Upper lobe of right lung (tissue), 1 donor: ENCODE results near the gene WWP2. TPM values are rescaled to one million over a fixed set of nuclear protein-coding genes. Genes with fewer than 3 reads are reported as not detected.
A peak's percentile ranks its signal among the peaks of the same experiment; 100 is the strongest.
"Not testable (repeated sequence)": the region's sequence is repeated elsewhere in the genome, so short reads cannot be mapped to it uniquely, and the experiment has no call there.

Experiments
- ATAC-seq: fragments of 200-7000 bp; cut with Tn5 transposase; one replicate; pipeline ENCODE4 v1.9.1; 2020; ENCODE audit warnings: mild to moderate bottlenecking, moderate library complexity
- DNase-seq: peaks from one replicate; pipeline ENCODE4 v3.0.0-alpha.2; 2020
- H3K27ac ChIP-seq: fragments of 200-600 bp; one replicate; pipeline ENCODE4 v1.8.0; 2022
- H3K27me3 ChIP-seq: fragments of 200-600 bp; one replicate; pipeline ENCODE4 v1.8.0; 2022; ENCODE audit warnings: mild to moderate bottlenecking
- H3K36me3 ChIP-seq: fragments of 200-600 bp; one replicate; pipeline ENCODE4 v1.8.0; 2022
- H3K4me1 ChIP-seq: fragments of 200-600 bp; one replicate; pipeline ENCODE4 v1.8.0; 2022
- H3K4me3 ChIP-seq: fragments of 200-600 bp; one replicate; pipeline ENCODE4 v1.8.0; 2022; ENCODE audit warnings: mild to moderate bottlenecking
- H3K9me3 ChIP-seq: fragments of 200-600 bp; one replicate; pipeline ENCODE4 v1.8.0; 2022
- intact Hi-C: fragments of 100-400 bp; cut with DNase I; formaldehyde crosslinking; loops from one replicate; pipeline ENCODE4 v1.11.0; 2022
- total RNA-seq: library from RNA; stranded (reverse); fragmentation: NEBNext Ultra II Directional; extraction: Animal tissue kit (Norgen Biotek cat#: 25700); gene quantifications from one replicate; pipeline ENCODE4 v1.2.1, GENCODE V29; 2021
- TF ChIP-seq, protein P1 (sequence below): fragments of 200-600 bp; IDR thresholded peaks from one replicate; pipeline ENCODE4 v1.8.0; 2022; ENCODE audit warnings: antibody characterized with exemption
- donor health status: DM: no; HTN: yes; CAD: no; lungs with severe emphysema.

The WWP2 gene
- total RNA-seq, 1 donor from 2014 or later, result 71.9 TPM

DNA sequence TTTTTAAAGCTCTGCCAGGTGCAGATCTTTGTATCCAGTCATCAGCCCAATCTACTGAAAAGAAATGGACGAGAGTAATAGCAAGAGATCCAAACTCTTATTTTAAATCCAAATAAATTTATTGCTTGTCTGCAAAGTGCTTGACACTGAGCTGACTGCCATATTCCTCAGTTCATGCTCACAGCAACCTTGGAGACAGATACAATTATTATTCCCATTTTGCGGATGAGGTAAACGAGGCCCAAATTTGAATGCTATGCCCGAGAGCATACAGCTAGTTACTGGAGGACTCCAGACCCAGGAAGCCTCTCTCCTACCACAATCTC is 8.0 kb upstream of the WWP2 start:
- Histone ChIP-seq H3K4me3 (peak overlapping the region; percentile 97), H3K27ac (peak overlapping the region; percentile 85), H3K4me1 (peaks cover 18% of the 10 kb centered on the region), H3K36me3 (peaks cover 33% of the 10 kb centered on the region), H3K27me3 (no peaks in the 10 kb centered on the region), H3K9me3 (no peaks in the 10 kb centered on the region)
- ATAC-seq, result no peak
- intact Hi-C loops, result loop anchor here (5.0 kb wide), 1 partner anchor 42 kb away; no protein-coding TSS in a partner anchor
- DNase-seq, result no peak
- TF ChIP-seq, protein P1, sequence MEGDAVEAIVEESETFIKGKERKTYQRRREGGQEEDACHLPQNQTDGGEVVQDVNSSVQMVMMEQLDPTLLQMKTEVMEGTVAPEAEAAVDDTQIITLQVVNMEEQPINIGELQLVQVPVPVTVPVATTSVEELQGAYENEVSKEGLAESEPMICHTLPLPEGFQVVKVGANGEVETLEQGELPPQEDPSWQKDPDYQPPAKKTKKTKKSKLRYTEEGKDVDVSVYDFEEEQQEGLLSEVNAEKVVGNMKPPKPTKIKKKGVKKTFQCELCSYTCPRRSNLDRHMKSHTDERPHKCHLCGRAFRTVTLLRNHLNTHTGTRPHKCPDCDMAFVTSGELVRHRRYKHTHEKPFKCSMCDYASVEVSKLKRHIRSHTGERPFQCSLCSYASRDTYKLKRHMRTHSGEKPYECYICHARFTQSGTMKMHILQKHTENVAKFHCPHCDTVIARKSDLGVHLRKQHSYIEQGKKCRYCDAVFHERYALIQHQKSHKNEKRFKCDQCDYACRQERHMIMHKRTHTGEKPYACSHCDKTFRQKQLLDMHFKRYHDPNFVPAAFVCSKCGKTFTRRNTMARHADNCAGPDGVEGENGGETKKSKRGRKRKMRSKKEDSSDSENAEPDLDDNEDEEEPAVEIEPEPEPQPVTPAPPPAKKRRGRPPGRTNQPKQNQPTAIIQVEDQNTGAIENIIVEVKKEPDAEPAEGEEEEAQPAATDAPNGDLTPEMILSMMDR, result no peak

DNA sequence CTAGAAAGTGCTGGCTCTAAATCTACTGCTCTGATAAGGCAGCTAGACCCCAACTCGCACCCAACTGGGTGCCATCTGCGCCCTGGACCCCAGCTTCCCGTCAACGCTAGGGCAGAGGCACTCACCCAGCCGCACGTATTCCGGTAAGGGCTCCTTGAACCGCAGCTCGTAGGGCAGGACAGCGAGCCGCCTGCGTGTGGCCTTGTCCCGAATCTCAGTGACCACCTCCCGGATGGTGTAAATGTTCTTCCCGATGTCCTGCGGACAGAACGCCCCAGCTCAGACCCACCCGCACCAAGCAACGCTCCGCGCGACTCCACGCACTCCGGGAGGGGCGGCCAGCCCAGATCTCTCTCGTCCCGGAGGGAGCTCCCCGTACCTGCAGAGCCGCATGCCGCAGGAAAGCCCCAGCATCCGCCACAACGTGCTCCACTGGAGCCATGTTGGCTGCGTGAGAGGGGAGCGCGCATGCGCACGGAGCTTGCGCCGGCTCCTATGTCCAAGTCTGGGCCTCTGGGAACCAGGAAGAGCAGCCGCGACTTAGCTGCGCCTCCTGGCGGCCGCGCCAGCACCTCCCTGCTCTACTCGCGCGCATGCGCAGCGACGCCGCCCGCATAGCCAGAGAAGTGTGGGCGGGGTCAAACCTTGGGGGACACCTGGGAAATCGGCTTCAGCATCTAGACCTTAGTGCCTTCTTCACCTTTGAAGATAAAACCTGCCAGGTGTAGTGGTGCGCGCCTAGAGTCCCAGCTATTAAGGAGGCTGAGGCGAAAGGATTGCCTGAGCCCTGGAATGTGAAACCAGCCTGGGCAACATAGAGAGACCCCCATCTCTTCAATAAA is 7.4 kb upstream of the WWP2 start, which contains the start of gene NOB1:
Gene NOB1 (minus strand): TSS at position 458 of the 842 bp plus-strand sequence. CDS start 16 bp downstream, at position 442.
- intact Hi-C loops, result loop anchor here (5.0 kb wide), 1 partner anchor 42 kb away; no protein-coding TSS in a partner anchor
- TF ChIP-seq, protein P1, result peak; percentile 97
- H3K27me3 ChIP-seq, result no peaks in the 10 kb centered on the region
- peak within 1 kb of the TSS; percentile 85 for H3K27ac ChIP-seq
- peak within 1 kb of the TSS; percentile 97 for H3K4me3 ChIP-seq
- peak; percentile 99 for ATAC-seq
- H3K36me3 ChIP-seq, result peaks cover 27% of the 10 kb centered on the region
- peaks cover 18% of the 10 kb centered on the region for H3K4me1 ChIP-seq
- DNase-seq, result peak; percentile 99
- H3K9me3 ChIP-seq, result no peaks in the 10 kb centered on the region

DNA sequence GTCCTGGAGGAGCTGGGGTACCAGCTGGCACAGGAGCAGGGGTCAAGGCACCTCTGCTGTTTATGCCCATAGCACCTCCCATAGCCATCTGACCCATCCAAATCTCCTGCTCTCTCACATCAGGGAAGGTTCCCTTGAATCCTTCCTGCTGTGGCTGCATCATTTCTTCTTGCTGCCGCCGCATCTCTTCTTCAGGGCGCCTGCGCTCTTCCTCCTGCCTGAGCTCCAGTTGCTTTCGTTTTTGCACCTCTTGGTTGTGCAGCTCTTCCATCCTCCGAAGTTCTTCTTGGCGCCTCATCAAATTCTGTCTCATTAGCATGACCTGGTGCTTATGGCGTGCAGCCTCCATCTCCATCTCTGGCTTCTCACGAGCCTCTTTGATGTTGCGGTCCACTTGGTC is 5.4 kb upstream of the WWP2 start:
- DNase-seq (no peak), ATAC-seq (no peak)
- intact Hi-C loops, result no loop called here
- TF ChIP-seq, protein P1, result no peak
- Histone ChIP-seq H3K27ac (no peak overlapping the region), H3K4me1 (peaks cover 22% of the 10 kb centered on the region), H3K27me3 (no peaks in the 10 kb centered on the region), H3K4me3 (no peak overlapping the region), H3K36me3 (peaks cover 9% of the 10 kb centered on the region), H3K9me3 (no peaks in the 10 kb centered on the region)

DNA sequence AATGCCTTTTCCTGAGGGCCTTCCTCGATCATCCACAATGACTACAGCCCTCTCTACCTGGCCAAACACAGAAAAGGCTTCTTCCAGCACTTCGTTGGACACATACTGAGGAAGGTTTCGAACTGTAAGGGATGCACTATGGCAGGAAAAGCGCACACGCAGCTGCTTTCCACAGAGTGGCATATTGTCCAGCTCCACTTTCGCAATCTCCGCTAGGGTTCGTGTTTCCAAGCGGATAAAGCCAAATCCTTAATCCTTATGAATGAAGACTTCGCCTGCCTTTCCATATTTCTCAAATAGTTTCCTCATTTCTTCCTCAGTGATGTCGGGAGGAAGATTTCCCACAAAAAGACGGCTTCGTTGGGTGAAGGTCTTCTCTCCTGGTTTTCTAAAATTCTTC is 4.8 kb upstream of the WWP2 start:
- DNase-seq, ATAC-seq, H3K27ac ChIP-seq, H3K36me3 ChIP-seq, intact Hi-C loops, H3K27me3 ChIP-seq, H3K9me3 ChIP-seq, H3K4me3 ChIP-seq: not testable (repeated sequence)
- peaks cover 24% of the 10 kb centered on the region for H3K4me1 ChIP-seq

DNA sequence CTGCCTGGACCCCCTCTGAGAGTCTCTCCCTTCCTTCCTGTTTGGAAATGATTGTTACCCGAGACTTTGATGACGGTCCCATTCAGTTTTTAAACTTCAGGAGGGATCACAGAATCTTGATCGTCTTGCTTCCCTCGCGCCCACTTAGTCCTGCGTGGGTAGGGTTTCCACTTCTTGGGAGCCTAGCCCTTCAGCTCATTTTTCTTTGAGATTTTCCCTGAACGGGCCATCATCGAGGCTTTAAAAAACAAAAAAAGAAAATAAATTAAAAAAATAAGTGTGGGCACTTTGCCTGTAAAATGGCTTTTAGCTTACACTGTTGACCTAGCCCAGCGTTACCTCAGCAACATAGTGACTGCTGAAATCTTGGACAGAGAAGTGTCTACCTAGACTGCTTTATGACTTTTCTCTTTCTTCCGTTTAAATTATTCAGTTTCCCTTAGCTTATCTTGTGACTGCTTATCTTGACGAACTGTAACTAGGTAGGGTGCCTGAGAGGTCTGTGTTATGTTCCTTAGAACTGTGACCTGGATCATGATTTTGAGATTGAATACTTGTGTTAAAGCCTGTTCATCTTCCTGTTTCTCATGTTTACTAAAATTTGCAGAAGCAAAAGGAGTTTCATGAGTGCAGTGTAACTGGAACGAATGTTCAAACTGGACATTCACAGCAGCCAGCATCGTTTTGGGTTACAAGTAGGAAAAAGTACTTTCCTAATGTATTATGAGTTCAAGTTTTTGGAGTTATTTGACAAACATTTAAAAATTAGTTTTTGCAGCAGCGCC is 874 bp downstream of the WWP2 start:
- intact Hi-C loops, result no loop called here
- ATAC-seq, result peak; percentile 50
- Histone ChIP-seq H3K4me3 (peak overlapping the region; percentile 88), H3K4me1 (peaks cover 18% of the 10 kb centered on the region), H3K9me3 (no peaks in the 10 kb centered on the region), H3K27ac (peak overlapping the region; percentile 95), H3K36me3 (no peaks in the 10 kb centered on the region), H3K27me3 (no peaks in the 10 kb centered on the region)
- DNase-seq, result no peak
- TF ChIP-seq, protein P1, result no peak

DNA sequence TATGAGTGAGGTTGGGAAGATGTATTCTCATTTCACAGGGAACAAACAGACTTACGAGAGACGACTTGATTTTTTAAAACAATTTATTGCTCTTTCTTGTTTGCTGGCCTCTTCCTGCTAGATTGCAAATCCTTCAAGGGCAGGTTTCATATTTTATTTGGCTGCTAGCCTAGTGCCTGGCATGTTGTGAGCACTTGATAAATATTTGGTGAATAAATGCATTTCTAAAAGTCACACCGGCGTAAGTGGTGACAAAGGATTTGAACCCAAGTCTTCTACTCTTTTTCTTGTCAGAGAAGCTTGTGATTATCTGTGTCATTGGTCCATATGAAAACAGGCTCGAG is 1.4 kb downstream of the WWP2 start:
- intact Hi-C loops, result no loop called here
- no peaks in the 10 kb centered on the region for H3K27me3 ChIP-seq
- DNase-seq (no peak), ATAC-seq (no peak)
- TF ChIP-seq, protein P1, result no peak
- H3K36me3 ChIP-seq, result no peaks in the 10 kb centered on the region
- no peaks in the 10 kb centered on the region for H3K9me3 ChIP-seq
- H3K27ac ChIP-seq, result peak overlapping the region; percentile 95
- peaks cover 23% of the 10 kb centered on the region for H3K4me1 ChIP-seq
- H3K4me3 ChIP-seq, result peak overlapping the region; percentile 88
